Osteoblast (primary cell): ENCODE results near the gene KRTAP5-6. TPM values are rescaled to one million over a fixed set of nuclear protein-coding genes. Genes with fewer than 3 reads are reported as not detected.

Experiments used
- DNase-seq: peaks from one replicate; pipeline ENCODE4 v3.0.0; 2011; ENCODE audit warnings: low spot score, mixed read lengths; ENCODE audit not compliant: insufficient read length; ENCODE audit errors: missing footprints
- H2AFZ ChIP-seq: 2 replicates; pipeline ENCODE4 v1.6.0; 2011; ENCODE audit warnings: mild to moderate bottlenecking, low read length
- H3K27ac ChIP-seq: 2 replicates; pipeline ENCODE4 v1.5.1; 2011; ENCODE audit warnings: mild to moderate bottlenecking, low read depth, low read length, moderate library complexity
- H3K27me3 ChIP-seq: 2 replicates; pipeline ENCODE4 v1.6.0; 2012; ENCODE audit warnings: mild to moderate bottlenecking, control low read depth, inconsistent platforms, low read length, moderate library complexity; ENCODE audit not compliant: insufficient read depth
- H3K36me3 ChIP-seq: 2 replicates; pipeline ENCODE4 v1.5.1; 2011; ENCODE audit warnings: mild to moderate bottlenecking, low read length, control low read depth, moderate library complexity; ENCODE audit not compliant: insufficient read depth
- H3K4me1 ChIP-seq: 2 replicates; pipeline ENCODE4 v1.5.1; 2011; ENCODE audit warnings: mild to moderate bottlenecking, low read length, control low read depth, moderate library complexity; ENCODE audit not compliant: insufficient read depth
- H3K4me2 ChIP-seq: 2 replicates; pipeline ENCODE4 v1.6.0; 2011; ENCODE audit warnings: mild to moderate bottlenecking, low read length; ENCODE audit not compliant: insufficient read depth
- H3K4me3 ChIP-seq: fragments of 200-600 bp; sonication (generic); 3 replicates; pipeline ENCODE4 v1.5.1; 2012; ENCODE audit warnings: mild to moderate bottlenecking, low read length, inconsistent platforms; ENCODE audit not compliant: insufficient read depth
- H3K79me2 ChIP-seq: 2 replicates; pipeline ENCODE4 v1.6.0; 2012; ENCODE audit warnings: mild to moderate bottlenecking, low read length, control low read depth, inconsistent platforms; ENCODE audit not compliant: insufficient read depth
- H3K9me3 ChIP-seq: 2 replicates; pipeline ENCODE4 v1.5.1; 2011; ENCODE audit warnings: low read depth, low read length, control low read depth
- H4K20me1 ChIP-seq: 2 replicates; pipeline ENCODE4 v1.6.0; 2012; ENCODE audit warnings: mild to moderate bottlenecking, low read length, control low read depth; ENCODE audit not compliant: insufficient read depth
- total RNA-seq: library from RNA; depleted of rRNA; stranded (reverse); fragments of >200 nt; gene quantifications from 2 replicates; pipeline ENCODE4 v1.2.3, GENCODE V29; 2012
- TF ChIP-seq, protein P1 (sequence below): IDR thresholded peaks from 2 replicates; pipeline ENCODE4 v1.5.1; 2011; ENCODE audit warnings: mild to moderate bottlenecking, low read depth, low read length, moderate library complexity; ENCODE audit errors: extremely low read depth

KRTAP5-6 gene
- total RNA-seq, 1 donor = not detected

DNA sequence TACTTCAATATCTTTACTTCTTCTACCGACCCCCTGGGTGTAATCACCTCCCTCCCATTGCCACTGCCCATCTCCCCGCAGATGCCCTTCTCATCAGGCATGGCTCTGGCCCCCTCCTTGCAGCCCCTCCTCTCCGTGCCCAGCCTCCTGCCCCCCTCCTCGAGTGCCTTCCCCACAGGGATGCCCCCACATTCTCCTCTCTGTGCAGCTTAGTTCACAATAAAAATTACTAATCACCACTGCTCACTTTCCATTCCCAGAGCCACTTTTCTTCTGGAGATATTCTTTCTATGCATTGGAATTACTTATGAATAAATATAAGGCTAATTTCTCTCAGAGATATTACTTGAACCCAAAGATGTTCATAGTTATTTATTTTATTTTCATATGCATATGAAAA, 31.3 kb downstream of the KRTAP5-6 start:
- H3K9me3 ChIP-seq = no peaks in the 10 kb centered on the region
- H3K4me2 ChIP-seq = no peak overlapping the region
- no peaks in the 10 kb centered on the region for H3K79me2 ChIP-seq
- no peak overlapping the region for H2AFZ ChIP-seq
- peaks cover 45% of the 10 kb centered on the region for H3K27me3 ChIP-seq
- H3K4me3 ChIP-seq = no peak overlapping the region
- H3K4me1 ChIP-seq = no peaks in the 10 kb centered on the region
- no peaks in the 10 kb centered on the region for H3K36me3 ChIP-seq
- H3K27ac ChIP-seq = no peak overlapping the region
- DNase-seq = no peak
- TF ChIP-seq, protein P1, sequence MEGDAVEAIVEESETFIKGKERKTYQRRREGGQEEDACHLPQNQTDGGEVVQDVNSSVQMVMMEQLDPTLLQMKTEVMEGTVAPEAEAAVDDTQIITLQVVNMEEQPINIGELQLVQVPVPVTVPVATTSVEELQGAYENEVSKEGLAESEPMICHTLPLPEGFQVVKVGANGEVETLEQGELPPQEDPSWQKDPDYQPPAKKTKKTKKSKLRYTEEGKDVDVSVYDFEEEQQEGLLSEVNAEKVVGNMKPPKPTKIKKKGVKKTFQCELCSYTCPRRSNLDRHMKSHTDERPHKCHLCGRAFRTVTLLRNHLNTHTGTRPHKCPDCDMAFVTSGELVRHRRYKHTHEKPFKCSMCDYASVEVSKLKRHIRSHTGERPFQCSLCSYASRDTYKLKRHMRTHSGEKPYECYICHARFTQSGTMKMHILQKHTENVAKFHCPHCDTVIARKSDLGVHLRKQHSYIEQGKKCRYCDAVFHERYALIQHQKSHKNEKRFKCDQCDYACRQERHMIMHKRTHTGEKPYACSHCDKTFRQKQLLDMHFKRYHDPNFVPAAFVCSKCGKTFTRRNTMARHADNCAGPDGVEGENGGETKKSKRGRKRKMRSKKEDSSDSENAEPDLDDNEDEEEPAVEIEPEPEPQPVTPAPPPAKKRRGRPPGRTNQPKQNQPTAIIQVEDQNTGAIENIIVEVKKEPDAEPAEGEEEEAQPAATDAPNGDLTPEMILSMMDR = no peak
- H4K20me1 ChIP-seq = no peaks in the 10 kb centered on the region

DNA sequence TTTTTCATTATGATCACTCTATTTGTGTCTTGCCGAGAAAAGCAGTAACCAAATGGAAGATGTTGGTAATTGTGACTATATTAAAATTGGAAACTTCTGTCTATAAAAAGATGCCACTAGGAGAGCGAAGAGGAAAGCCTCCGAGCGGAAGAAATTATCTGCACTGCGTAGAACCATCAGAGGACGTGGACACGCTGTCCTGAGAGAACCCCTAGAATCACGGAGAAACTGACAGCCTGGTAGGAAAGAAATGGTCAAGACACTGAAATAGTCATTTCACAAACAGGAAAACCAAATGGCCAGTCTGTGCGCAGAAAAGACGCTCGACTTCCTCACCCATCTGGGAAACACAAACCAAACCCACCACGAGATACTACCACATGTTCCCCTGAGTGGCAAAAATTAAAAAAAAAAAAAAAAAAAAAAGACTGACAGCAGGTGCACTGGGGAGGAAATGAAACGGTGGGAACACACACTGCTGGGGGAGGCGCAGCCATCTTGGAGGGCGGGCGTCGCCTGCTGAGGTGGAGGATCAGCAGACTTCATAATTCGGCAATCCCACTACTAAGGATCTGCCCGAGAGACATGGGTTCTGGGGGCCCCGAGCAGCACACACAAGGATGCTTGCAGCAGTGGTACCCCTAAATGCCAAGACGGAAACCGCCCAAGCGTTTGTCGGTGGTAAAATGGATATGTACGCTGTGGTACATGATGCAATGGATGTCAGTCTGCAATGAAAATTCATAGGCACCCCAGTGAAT, 32.1 kb downstream of the KRTAP5-6 start:
- Histone ChIP-seq H3K27me3 (peaks cover 52% of the 10 kb centered on the region), H3K36me3 (no peaks in the 10 kb centered on the region), H3K79me2 (no peaks in the 10 kb centered on the region), H3K27ac (no peak overlapping the region), H3K4me1 (no peaks in the 10 kb centered on the region), H3K4me3 (no peak overlapping the region), H2AFZ (no peak overlapping the region), H3K4me2 (no peak overlapping the region), H3K9me3 (no peaks in the 10 kb centered on the region), H4K20me1 (peaks cover 5% of the 10 kb centered on the region)
- TF ChIP-seq, protein P1 = no peak
- no peak for DNase-seq

DNA sequence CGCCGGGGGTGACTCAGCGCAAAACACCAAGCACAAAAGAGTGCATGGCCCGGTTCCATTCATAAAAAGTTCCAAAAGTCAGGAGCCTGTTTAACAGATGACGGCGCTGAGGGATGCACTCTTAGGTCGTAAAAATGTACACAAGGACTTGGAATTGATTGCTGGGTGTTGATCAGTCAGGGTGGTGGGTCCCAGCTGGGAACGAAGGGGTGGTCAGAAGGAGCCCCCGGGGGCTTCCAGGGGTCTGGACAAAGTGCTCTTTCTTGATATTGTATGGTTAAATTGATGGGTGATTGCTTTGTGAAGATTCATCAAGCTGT, 32.7 kb downstream of the KRTAP5-6 start:
- Histone ChIP-seq H3K27ac (no peak overlapping the region), H3K4me1 (no peaks in the 10 kb centered on the region), H2AFZ (no peak overlapping the region), H3K36me3 (no peaks in the 10 kb centered on the region), H3K27me3 (peaks cover 52% of the 10 kb centered on the region), H4K20me1 (peaks cover 5% of the 10 kb centered on the region), H3K79me2 (no peaks in the 10 kb centered on the region), H3K9me3 (no peaks in the 10 kb centered on the region), H3K4me3 (no peak overlapping the region), H3K4me2 (no peak overlapping the region)
- TF ChIP-seq, protein P1 = no peak
- no peak for DNase-seq

- no peaks in the 10 kb centered on the region for H3K9me3 ChIP-seq
- TF ChIP-seq, protein P1 = no peak
- H3K4me3 ChIP-seq = no peak overlapping the region
- peaks cover 5% of the 10 kb centered on the region for H4K20me1 ChIP-seq
- H2AFZ ChIP-seq = no peak overlapping the region
- peaks cover 52% of the 10 kb centered on the region for H3K27me3 ChIP-seq
- H3K27ac ChIP-seq = no peak overlapping the region
- H3K4me1 ChIP-seq = no peaks in the 10 kb centered on the region
- no peaks in the 10 kb centered on the region for H3K36me3 ChIP-seq
- no peak for DNase-seq
- H3K4me2 ChIP-seq = no peak overlapping the region
- no peaks in the 10 kb centered on the region for H3K79me2 ChIP-seq
Observed at GRCh38 chr11:1730059-1730629, 33.1 kb downstream of the KRTAP5-6 start.
